ENCODE measurements around the gene CHIT1. TPM values are rescaled to one million over a fixed set of nuclear protein-coding genes. Genes with fewer than 3 reads are reported as not detected.
"Not testable (repeated sequence)": the region's sequence is repeated elsewhere in the genome, so short reads cannot be mapped to it uniquely, and the experiment has no call there.

CHIT1 gene
- total RNA-seq, 4 donors from 2014 or later = 0.45 to 9.0 (median 1.2) TPM; not detected in 1

DNA sequence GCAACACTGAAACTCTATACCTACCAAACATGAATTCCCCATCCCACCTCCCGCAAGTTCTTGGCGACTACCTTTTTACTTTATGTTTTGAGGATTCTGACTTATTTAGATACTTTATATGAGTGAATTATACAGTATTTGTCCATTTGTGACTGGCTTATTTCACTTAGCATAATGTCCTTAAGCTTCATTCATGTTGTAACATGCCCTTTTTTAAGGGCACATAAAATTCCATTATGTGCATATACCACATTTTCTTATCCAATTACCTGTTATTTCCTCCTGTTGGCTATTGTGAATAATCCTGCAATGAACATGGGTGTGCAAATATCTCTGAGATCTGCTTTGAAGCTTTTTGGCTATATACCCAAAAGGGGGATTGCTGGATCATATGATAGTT is 22.0 kb upstream of the CHIT1 start:
- Histone ChIP-seq H3K36me3 (no peaks in the 10 kb centered on the region), H3K4me1 (no peaks in the 10 kb centered on the region), H3K27me3 (no peaks in the 10 kb centered on the region), H3K4me3 (replicated peaks in 1 of 3) (no peak overlapping the region), H3K27ac (no peak overlapping the region), H3K9me3 (no peaks in the 10 kb centered on the region)
- WGBS, 2 donors = 93 to 95% methylated on average over 2 of the region's 2 CpGs
- DNase-seq = no peak
- intact Hi-C loops (cut with DNase I) = no loop called here
- no peak for TF ChIP-seq POLR2A (IDR thresholded peaks at IDR 0.05)
- TF ChIP-seq CTCF (IDR thresholded peaks at IDR 0.05) = no peak

DNA sequence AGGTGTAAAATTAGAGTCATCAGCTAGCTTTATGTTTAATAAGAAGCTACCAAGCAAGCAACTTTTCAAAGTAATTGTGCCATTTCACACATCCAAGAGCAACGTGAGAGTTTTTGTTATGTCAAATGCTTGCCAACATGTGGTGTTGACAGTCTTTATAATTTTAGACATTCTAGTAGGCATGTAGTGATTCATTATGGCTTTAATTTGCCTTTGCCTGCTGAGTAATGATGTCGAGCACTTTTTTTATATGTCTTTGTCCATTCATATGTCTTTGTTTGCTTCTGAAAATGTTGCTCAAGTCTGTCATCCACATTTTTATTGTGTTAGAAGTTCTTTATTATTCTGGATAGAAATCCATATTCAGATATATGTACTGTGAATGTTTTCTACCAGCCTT is 21.4 kb upstream of the CHIT1 start:
- H3K4me3 ChIP-seq (replicated peaks in 1 of 3) = no peak overlapping the region
- no peaks in the 10 kb centered on the region for H3K4me1 ChIP-seq
- intact Hi-C loops (cut with DNase I) = no loop called here
- no peak for DNase-seq
- TF ChIP-seq POLR2A (IDR thresholded peaks at IDR 0.05) = no peak
- TF ChIP-seq CTCF (IDR thresholded peaks at IDR 0.05) = no peak
- no peaks in the 10 kb centered on the region for H3K9me3 ChIP-seq
- no peaks in the 10 kb centered on the region for H3K36me3 ChIP-seq
- H3K27me3 ChIP-seq = no peaks in the 10 kb centered on the region
- WGBS, 2 donors = 52 to 59% methylated on average over 2 of the region's 2 CpGs
- H3K27ac ChIP-seq = no peak overlapping the region

- TF ChIP-seq POLR2A (IDR thresholded peaks at IDR 0.05) = no peak
- TF ChIP-seq CTCF (IDR thresholded peaks at IDR 0.05) = no peak
- Histone ChIP-seq H3K27ac (no peak overlapping the region), H3K36me3 (no peaks in the 10 kb centered on the region), H3K27me3 (no peaks in the 10 kb centered on the region), H3K4me1 (no peaks in the 10 kb centered on the region), H3K9me3 (no peaks in the 10 kb centered on the region), H3K4me3 (replicated peaks in 1 of 3) (no peak overlapping the region)
- WGBS, 2 donors = 67 to 68% methylated on average over 4 of the region's 4 CpGs
- no peak for DNase-seq
- intact Hi-C loops (cut with DNase I) = no loop called here
Measured at GRCh38 chr1:203244776-203245175, 15.3 kb upstream of the CHIT1 start.

- H3K9me3 ChIP-seq; H3K36me3 ChIP-seq; intact Hi-C loops (cut with DNase I); H3K4me1 ChIP-seq; H3K27me3 ChIP-seq; H3K4me3 ChIP-seq (replicated peaks in 1 of 3); H3K27ac ChIP-seq; DNase-seq: not testable (repeated sequence)
- 88 to 90% methylated on average over 5 of the region's 5 CpGs for WGBS, 2 donors
Measured at GRCh38 chr1:203241708-203242107, 12.2 kb upstream of the CHIT1 start.

- DNase-seq = no peak
- intact Hi-C loops (cut with DNase I) = no loop called here
- H3K9me3 ChIP-seq = no peaks in the 10 kb centered on the region
- no peaks in the 10 kb centered on the region for H3K4me1 ChIP-seq
- H3K4me3 ChIP-seq (replicated peaks in 1 of 3) = no peak overlapping the region
- no peaks in the 10 kb centered on the region for H3K27me3 ChIP-seq
- H3K36me3 ChIP-seq = no peaks in the 10 kb centered on the region
- WGBS, 2 donors = 66 to 68% methylated on average over 5 of the region's 5 CpGs
- TF ChIP-seq CTCF (IDR thresholded peaks at IDR 0.05) (no peak), POLR2A (IDR thresholded peaks at IDR 0.05) (no peak)
- no peak overlapping the region for H3K27ac ChIP-seq
Measured at GRCh38 chr1:203239526-203240305, 10.2 kb upstream of the CHIT1 start.
